ENCODE results near the gene PRM3. TPM values are rescaled to one million over a fixed set of nuclear protein-coding genes. Genes with fewer than 3 reads are reported as not detected.

PRM3 gene
- total RNA-seq, 1 experiment from 2014 or later: not detected

DNA sequence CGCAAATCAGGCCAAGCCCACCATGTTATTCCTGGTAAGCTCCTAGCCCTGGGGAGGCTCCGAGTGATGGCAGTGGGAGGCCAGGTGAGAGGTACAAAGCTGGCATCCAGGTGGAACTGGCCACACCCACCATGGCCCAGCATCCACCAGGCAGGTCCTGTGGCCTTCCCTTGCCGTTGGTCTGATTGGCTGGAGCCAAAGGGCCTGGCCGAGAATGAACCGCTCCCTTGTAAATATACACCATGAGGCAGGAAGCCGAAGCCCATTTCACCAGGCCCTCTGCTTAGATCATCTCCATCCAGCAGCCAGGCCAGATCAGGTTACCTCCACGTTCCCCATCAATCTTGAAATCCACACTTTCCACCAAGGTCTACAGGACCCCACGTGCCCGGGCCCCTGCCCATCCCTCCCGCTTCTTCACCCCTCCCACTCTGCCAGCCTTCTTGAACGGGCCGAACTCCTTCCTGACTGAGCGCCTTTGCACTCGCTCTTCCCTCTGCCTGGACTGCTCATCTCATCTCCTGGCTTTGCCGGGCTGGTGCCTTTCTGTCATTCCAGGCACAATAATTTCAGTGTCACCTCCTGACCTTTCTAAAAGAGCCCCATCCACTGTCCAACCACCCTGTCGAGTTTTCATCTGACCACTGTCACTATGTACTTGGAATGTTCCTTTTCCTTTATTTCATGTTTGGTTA, 23.2 kb downstream of the PRM3 start:
- peak overlapping the region in 1 of 3 experiments; percentile 73; a peak in 2 of 7 replicates for H3K27ac Mint-ChIP-seq
- TF ChIP-seq, protein P1, sequence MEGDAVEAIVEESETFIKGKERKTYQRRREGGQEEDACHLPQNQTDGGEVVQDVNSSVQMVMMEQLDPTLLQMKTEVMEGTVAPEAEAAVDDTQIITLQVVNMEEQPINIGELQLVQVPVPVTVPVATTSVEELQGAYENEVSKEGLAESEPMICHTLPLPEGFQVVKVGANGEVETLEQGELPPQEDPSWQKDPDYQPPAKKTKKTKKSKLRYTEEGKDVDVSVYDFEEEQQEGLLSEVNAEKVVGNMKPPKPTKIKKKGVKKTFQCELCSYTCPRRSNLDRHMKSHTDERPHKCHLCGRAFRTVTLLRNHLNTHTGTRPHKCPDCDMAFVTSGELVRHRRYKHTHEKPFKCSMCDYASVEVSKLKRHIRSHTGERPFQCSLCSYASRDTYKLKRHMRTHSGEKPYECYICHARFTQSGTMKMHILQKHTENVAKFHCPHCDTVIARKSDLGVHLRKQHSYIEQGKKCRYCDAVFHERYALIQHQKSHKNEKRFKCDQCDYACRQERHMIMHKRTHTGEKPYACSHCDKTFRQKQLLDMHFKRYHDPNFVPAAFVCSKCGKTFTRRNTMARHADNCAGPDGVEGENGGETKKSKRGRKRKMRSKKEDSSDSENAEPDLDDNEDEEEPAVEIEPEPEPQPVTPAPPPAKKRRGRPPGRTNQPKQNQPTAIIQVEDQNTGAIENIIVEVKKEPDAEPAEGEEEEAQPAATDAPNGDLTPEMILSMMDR (conservative IDR thresholded peaks at IDR 0.05): no peak
- Histone ChIP-seq H2AK5ac (ENCODE audit: insufficient read length, low read length) (no peak overlapping the region), H4K5ac (ENCODE audit: insufficient read length, low read depth, low read length) (no peak overlapping the region), H2BK12ac (ENCODE audit: insufficient read length, low read depth, low read length) (no peak overlapping the region), H3K56ac (ENCODE audit: insufficient read length, low read depth, low read length) (no peak overlapping the region), H3K79me1 (ENCODE audit: insufficient read depth, low read depth, low read length, poor library complexity, severe bottlenecking) (no peaks in the 10 kb centered on the region), H2BK15ac (ENCODE audit: low read depth, low read length) (no peak overlapping the region), H4K8ac (replicated peaks; ENCODE audit: insufficient read length, low read depth, low read length) (no peak overlapping the region), H2BK5ac (ENCODE audit: insufficient read length, low read length) (no peak overlapping the region), H3K4ac (ENCODE audit: low read depth, low read length) (no peak overlapping the region), H2AFZ (ENCODE audit: low read length) (no peak overlapping the region), H3K14ac (ENCODE audit: insufficient read depth, low read length) (no peak overlapping the region; the same call in 1 of the 2 replicates), H3K9ac (ENCODE audit: extremely low read depth, insufficient read length, low read length) (no peak overlapping the region), H3K23ac (ENCODE audit: insufficient read length, low read depth, low read length) (no peak overlapping the region), H3T11ph (ENCODE audit: low read length) (no peak overlapping the region), H2BK20ac (ENCODE audit: low read depth, low read length, poor library complexity, severe bottlenecking) (no peak overlapping the region), H3K18ac (ENCODE audit: insufficient read length, low read depth, low read length) (no peak overlapping the region), H3K9me3 (ENCODE audit: control insufficient read depth, low read depth, low read length) (no peaks in the 10 kb centered on the region), H4K91ac (ENCODE audit: insufficient read length, low read depth, low read length) (no peak overlapping the region), H2BK120ac (ENCODE audit: low read depth, low read length, poor library complexity, severe bottlenecking) (no peak overlapping the region), H3K4me1 (ENCODE audit: insufficient read depth, low read length) (no peaks in the 10 kb centered on the region), H4K20me1 (ENCODE audit: control insufficient read depth, insufficient read depth, insufficient read length) (peaks cover 6% of the 10 kb centered on the region), H3K27ac (ENCODE audit: insufficient read length, low read depth, low read length) (no peak overlapping the region), H3K4me2 (ENCODE audit: insufficient read depth, insufficient read length, low read length) (no peak overlapping the region), H3K79me2 (ENCODE audit: insufficient read depth, low read length) (peaks cover 10% of the 10 kb centered on the region; the same call in 1 of the 2 replicates), H3K23me2 (ENCODE audit: insufficient read length, low read depth, low read length, poor library complexity, severe bottlenecking) (no peaks in the 10 kb centered on the region), H3K27me3 (ENCODE audit: insufficient read depth, low read length) (no peaks in the 10 kb centered on the region)
- peaks cover 5 to 13% (median 8%) of the 10 kb centered on the region in 3 experiments; a peak in 6 of 7 replicates for H3K36me3 Mint-ChIP-seq (ENCODE audit: insufficient read depth in 1 of 3, low read depth in 3 of 3)
- peaks cover 18% of the 10 kb centered on the region in 2 experiments for H3K4me1 Mint-ChIP-seq
- peak; percentile 81 for DNase-seq
- H3K9me3 Mint-ChIP-seq: no peaks in the 10 kb centered on the region
- peak overlapping the region in 1 of 2 experiments; percentile 18; a peak in 1 of 5 replicates for H3K4me3 Mint-ChIP-seq
- no CpG with 5 or more reads among the region's 16 CpGs for WGBS (ENCODE audit: extremely low coverage, insufficient read length, low lambda C conversion rate)
- no peaks in the 10 kb centered on the region for H3K27me3 Mint-ChIP-seq (ENCODE audit: low read depth)

Data from H9 (cell line).